Loucy (cell line): ENCODE results near the gene PBX1.

Experiments used
- CTCF ChIP-seq: fragments of 200-600 bp; sonication (generic); conservative IDR thresholded peaks from 2 replicates; pipeline ENCODE4 v1.5.1; 2014; ENCODE audit warnings: mild to moderate bottlenecking, antibody characterized with exemption, low read length
- EZH2phosphoT487 ChIP-seq: fragments of 200-600 bp; IDR thresholded peaks from 2 replicates; pipeline ENCODE4 v1.6.1; 2018; ENCODE audit warnings: antibody characterized with exemption, mild to moderate bottlenecking, moderate library complexity, borderline replicate concordance

- TF ChIP-seq CTCF (no peak), EZH2phosphoT487 (no peak)
Measured at GRCh38 chr1:164515231-164515630, 43.8 kb upstream of the PBX1 start.
